ENCODE measurements around the gene CBLN3.

The CBLN3 gene

GRCh38 chr14:24407608-24408325, 21.7 kb downstream of the CBLN3 start (continued):
- no peak for TF ChIP-seq PRDM10 (tag by site-specific recombination; IDR thresholded peaks at IDR 0.05)
- TF ChIP-seq GLI4 (tag by site-specific recombination; IDR thresholded peaks at IDR 0.05): no peak
- TF ChIP-seq ZXDB (tag by site-specific recombination; IDR thresholded peaks at IDR 0.05): no peak
- no peak for TF ChIP-seq SETDB1 (IDR thresholded peaks at IDR 0.05; ENCODE audit: insufficient read length, low read length)
- TF ChIP-seq ZNF274 (IDR thresholded peaks at IDR 0.05; ENCODE audit: low read length): no peak
- no peak for TF ChIP-seq ZNF274 (tag by site-specific recombination; IDR thresholded peaks at IDR 0.05; ENCODE audit: borderline replicate concordance)
- no peak for TF ChIP-seq ZNF292 (tag by site-specific recombination; IDR thresholded peaks at IDR 0.05; ENCODE audit: borderline replicate concordance, low read depth)
- TF ChIP-seq ZBTB21 (tag by site-specific recombination; IDR thresholded peaks at IDR 0.05): no peak
- no peak for TF ChIP-seq ZNF548 (tag by site-specific recombination; IDR thresholded peaks at IDR 0.05)
- no peak for TF ChIP-seq EGR2 (tag by site-specific recombination; IDR thresholded peaks at IDR 0.05; ENCODE audit: low read depth)

DNA sequence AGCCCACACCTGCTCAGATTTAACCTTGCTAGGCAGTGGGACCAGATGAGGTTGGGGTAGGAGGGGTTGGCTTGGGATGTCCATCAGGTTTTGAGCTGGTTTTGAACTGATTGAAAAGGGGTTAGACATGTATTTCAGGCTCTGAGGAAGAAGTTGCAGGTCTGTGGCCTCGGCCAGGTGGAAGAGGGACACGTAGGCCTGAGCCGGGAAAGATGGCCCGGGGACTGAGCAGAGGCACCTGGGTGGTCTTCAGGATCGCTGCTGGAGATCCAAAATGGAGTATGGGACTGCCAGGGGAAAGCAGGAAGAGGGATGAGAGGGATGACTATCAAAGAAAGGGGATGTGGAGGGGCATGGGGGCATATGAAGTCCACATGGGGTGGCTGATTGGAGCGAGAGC, 23.1 kb downstream of the CBLN3 start:
- Histone ChIP-seq H3K4me1 (ENCODE audit: control insufficient read depth, insufficient read depth, low read length) (no peaks in the 10 kb centered on the region; the same call in 1 of the 2 replicates), H3K4me3 (ENCODE audit: low read depth, low read length) (no peak overlapping the region), H3K27ac (ENCODE audit: extremely low read depth, low read depth, low read length) (no peak overlapping the region), H3K36me3 (ENCODE audit: control insufficient read depth in 2 of 2, insufficient read depth in 1 of 2, low read length in 2 of 2) (peaks cover 0 to 45% of the 10 kb centered on the region in 2 experiments; a peak in 1 of 3 replicates), H3K9me3 (ENCODE audit: control insufficient read depth, insufficient read depth, low read depth, low read length) (no peaks in the 10 kb centered on the region)
- ChIA-PET CTCF (interaction anchor here (0.6 to 1.6 kb wide), 6 partner anchors 26 to 296 kb away, joined by 3 to 9 read pairs (median 5); no protein-coding TSS in a partner anchor), POLR2A (interaction anchor here (0.8 to 1.5 kb wide), 2 partner anchors 24 to 25 kb away, joined by 3 to 5 read pairs; partner anchors contain the start of gene KHNYN)
- TF ChIP-seq, protein P1, sequence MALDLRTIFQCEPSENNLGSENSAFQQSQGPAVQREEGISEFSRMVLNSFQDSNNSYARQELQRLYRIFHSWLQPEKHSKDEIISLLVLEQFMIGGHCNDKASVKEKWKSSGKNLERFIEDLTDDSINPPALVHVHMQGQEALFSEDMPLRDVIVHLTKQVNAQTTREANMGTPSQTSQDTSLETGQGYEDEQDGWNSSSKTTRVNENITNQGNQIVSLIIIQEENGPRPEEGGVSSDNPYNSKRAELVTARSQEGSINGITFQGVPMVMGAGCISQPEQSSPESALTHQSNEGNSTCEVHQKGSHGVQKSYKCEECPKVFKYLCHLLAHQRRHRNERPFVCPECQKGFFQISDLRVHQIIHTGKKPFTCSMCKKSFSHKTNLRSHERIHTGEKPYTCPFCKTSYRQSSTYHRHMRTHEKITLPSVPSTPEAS (tag by site-specific recombination; IDR thresholded peaks at IDR 0.05): no peak
- TF ChIP-seq ZBTB44 (tag by site-specific recombination; IDR thresholded peaks at IDR 0.05) (no peak), ZNF266 (tag by site-specific recombination; IDR thresholded peaks at IDR 0.05; ENCODE audit: low read depth) (no peak), SP2 (tag by site-specific recombination; IDR thresholded peaks at IDR 0.05) (no peak), SP3 (tag by site-specific recombination; IDR thresholded peaks at IDR 0.05) (no peak), ZBTB20 (tag by site-specific recombination; IDR thresholded peaks at IDR 0.05) (no peak), IKZF3 (tag by site-specific recombination; IDR thresholded peaks at IDR 0.05) (no peak), TCF7L2 (IDR thresholded peaks at IDR 0.05; ENCODE audit: borderline replicate concordance, low read depth, low read length) (no peak), KLF16 (tag by site-specific recombination; IDR thresholded peaks at IDR 0.05) (no peak), ZFP41 (tag by site-specific recombination; IDR thresholded peaks at IDR 0.05; ENCODE audit: borderline replicate concordance) (no peak), ZNF843 (tag by site-specific recombination; IDR thresholded peaks at IDR 0.05) (no peak), ZNF629 (tag by site-specific recombination; IDR thresholded peaks at IDR 0.05) (no peak), OSR2 (tag by site-specific recombination; IDR thresholded peaks at IDR 0.05) (no peak), MEIS1 (CRISPR knock-in tag; IDR thresholded peaks at IDR 0.05; ENCODE audit: borderline replicate concordance) (no peak)
- TF ChIP-seq, protein P2, sequence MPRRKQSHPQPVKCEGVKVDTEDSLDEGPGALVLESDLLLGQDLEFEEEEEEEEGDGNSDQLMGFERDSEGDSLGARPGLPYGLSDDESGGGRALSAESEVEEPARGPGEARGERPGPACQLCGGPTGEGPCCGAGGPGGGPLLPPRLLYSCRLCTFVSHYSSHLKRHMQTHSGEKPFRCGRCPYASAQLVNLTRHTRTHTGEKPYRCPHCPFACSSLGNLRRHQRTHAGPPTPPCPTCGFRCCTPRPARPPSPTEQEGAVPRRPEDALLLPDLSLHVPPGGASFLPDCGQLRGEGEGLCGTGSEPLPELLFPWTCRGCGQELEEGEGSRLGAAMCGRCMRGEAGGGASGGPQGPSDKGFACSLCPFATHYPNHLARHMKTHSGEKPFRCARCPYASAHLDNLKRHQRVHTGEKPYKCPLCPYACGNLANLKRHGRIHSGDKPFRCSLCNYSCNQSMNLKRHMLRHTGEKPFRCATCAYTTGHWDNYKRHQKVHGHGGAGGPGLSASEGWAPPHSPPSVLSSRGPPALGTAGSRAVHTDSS (tag by site-specific recombination; IDR thresholded peaks at IDR 0.05): no peak
- TF ChIP-seq, protein P3, sequence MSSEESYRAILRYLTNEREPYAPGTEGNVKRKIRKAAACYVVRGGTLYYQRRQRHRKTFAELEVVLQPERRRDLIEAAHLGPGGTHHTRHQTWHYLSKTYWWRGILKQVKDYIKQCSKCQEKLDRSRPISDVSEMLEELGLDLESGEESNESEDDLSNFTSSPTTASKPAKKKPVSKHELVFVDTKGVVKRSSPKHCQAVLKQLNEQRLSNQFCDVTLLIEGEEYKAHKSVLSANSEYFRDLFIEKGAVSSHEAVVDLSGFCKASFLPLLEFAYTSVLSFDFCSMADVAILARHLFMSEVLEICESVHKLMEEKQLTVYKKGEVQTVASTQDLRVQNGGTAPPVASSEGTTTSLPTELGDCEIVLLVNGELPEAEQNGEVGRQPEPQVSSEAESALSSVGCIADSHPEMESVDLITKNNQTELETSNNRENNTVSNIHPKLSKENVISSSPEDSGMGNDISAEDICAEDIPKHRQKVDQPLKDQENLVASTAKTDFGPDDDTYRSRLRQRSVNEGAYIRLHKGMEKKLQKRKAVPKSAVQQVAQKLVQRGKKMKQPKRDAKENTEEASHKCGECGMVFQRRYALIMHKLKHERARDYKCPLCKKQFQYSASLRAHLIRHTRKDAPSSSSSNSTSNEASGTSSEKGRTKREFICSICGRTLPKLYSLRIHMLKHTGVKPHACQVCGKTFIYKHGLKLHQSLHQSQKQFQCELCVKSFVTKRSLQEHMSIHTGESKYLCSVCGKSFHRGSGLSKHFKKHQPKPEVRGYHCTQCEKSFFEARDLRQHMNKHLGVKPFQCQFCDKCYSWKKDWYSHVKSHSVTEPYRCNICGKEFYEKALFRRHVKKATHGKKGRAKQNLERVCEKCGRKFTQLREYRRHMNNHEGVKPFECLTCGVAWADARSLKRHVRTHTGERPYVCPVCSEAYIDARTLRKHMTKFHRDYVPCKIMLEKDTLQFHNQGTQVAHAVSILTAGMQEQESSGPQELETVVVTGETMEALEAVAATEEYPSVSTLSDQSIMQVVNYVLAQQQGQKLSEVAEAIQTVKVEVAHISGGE (tag by site-specific recombination; conservative IDR thresholded peaks at IDR 0.05; ENCODE audit: low read depth): no peak
